ENCODE results near the gene DLX3. TPM values are rescaled to one million over a fixed set of nuclear protein-coding genes. Genes with fewer than 3 reads are reported as not detected.

The DLX3 gene
- total RNA-seq, 2 experiments from 2014 or later: not detected

- H3K36me3 Mint-ChIP-seq: peaks cover 1% of the 10 kb centered on the region
- no peaks in the 10 kb centered on the region for H3K4me1 Mint-ChIP-seq
- POLR2A ChIA-PET: no interaction called here
- H3K4me3 Mint-ChIP-seq: no peak overlapping the region
- peaks cover 17% of the 10 kb centered on the region for H3K9me3 Mint-ChIP-seq
- DNase-seq (no peak), ATAC-seq (ENCODE audit: low read depth) (no peak)
- peaks cover 31% of the 10 kb centered on the region for H3K27me3 Mint-ChIP-seq
- H3K27ac Mint-ChIP-seq: no peak overlapping the region
These were observed 20.1 kb upstream of the DLX3 start for GRCh38 chr17:50015146-50015545.

- ATAC-seq (ENCODE audit: low read depth) (no peak), DNase-seq (no peak)
- H3K4me3 Mint-ChIP-seq: no peak overlapping the region
- H3K27ac Mint-ChIP-seq: no peak overlapping the region
- peaks cover 1% of the 10 kb centered on the region for H3K36me3 Mint-ChIP-seq
- POLR2A ChIA-PET: no interaction called here
- peaks cover 35% of the 10 kb centered on the region for H3K27me3 Mint-ChIP-seq
- no peaks in the 10 kb centered on the region for H3K4me1 Mint-ChIP-seq
- H3K9me3 Mint-ChIP-seq: peaks cover 17% of the 10 kb centered on the region
These were observed 19.6 kb upstream of the DLX3 start for GRCh38 chr17:50014471-50015088.

- peaks cover 1% of the 10 kb centered on the region for H3K36me3 Mint-ChIP-seq
- POLR2A ChIA-PET: no interaction called here
- no peak overlapping the region for H3K27ac Mint-ChIP-seq
- DNase-seq: no peak
- H3K9me3 Mint-ChIP-seq: peaks cover 22% of the 10 kb centered on the region
- ATAC-seq (ENCODE audit: low read depth): no peak
- no peaks in the 10 kb centered on the region for H3K4me1 Mint-ChIP-seq
- H3K27me3 Mint-ChIP-seq: peaks cover 39% of the 10 kb centered on the region
- no peak overlapping the region for H3K4me3 Mint-ChIP-seq
These were observed 18.1 kb upstream of the DLX3 start for GRCh38 chr17:50013079-50013478.

- H3K4me3 Mint-ChIP-seq: no peak overlapping the region
- no peaks in the 10 kb centered on the region for H3K4me1 Mint-ChIP-seq
- ATAC-seq (ENCODE audit: low read depth): no peak
- H3K27ac Mint-ChIP-seq: no peak overlapping the region
- POLR2A ChIA-PET: no interaction called here
- peaks cover 48% of the 10 kb centered on the region for H3K27me3 Mint-ChIP-seq
- H3K9me3 Mint-ChIP-seq: peaks cover 14% of the 10 kb centered on the region
- H3K36me3 Mint-ChIP-seq: no peaks in the 10 kb centered on the region
- DNase-seq: no peak
These were observed 14.3 kb upstream of the DLX3 start for GRCh38 chr17:50009282-50009681.

GRCh38 chr17:50003911-50004310, 8.9 kb upstream of the DLX3 start:
- peaks cover 2% of the 10 kb centered on the region for H3K9me3 Mint-ChIP-seq
- no peak for ATAC-seq (ENCODE audit: low read depth)
- no peak for DNase-seq
- no peaks in the 10 kb centered on the region for H3K4me1 Mint-ChIP-seq
- H3K27me3 Mint-ChIP-seq: peaks cover 62% of the 10 kb centered on the region
- H3K27ac Mint-ChIP-seq: no peak overlapping the region
- POLR2A ChIA-PET: interaction anchor here (0.7 kb wide), 1 partner anchor 171 kb away, joined by 10 read pairs; no protein-coding TSS in a partner anchor
- H3K4me3 Mint-ChIP-seq: no peak overlapping the region
- H3K36me3 Mint-ChIP-seq: no peaks in the 10 kb centered on the region

DNA sequence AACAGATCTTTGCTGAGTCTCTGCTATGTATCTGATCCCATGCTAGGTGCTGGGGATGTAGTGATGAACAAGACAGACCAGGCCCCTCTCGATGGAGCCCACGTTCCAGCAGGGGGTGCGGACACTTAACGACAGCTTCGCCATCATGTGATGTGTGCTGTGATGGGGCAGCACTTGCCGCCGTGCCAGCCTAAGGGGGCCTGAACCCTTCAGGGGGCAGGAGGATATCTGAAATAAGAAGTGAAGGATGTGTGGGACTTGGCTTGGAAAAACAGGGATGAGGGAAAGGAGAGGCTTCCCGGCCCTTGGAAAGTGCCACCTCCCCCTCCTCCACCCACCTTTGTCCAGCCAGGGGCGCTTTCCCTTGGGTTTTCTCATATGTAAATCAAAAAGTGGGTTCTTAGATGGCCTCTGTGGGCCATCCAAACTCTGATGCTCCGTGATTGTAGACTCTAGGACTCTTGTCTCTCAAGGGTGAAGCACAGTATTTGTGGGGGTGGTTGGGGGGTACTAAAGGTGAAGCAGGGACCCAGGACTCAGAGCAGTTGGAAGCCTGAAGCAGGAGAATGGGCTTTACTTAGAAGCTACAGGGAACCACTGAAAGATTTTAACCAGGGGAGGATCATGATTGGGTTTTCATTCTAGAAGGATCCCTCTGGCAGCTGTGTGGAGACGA, 4.0 kb upstream of the DLX3 start:
- POLR2A ChIA-PET: interaction anchor here (1.2 to 2.7 kb wide), 2 partner anchors 119 to 137 kb away, joined by 3 to 8 read pairs; no protein-coding TSS in a partner anchor
- no peak overlapping the region for H3K27ac Mint-ChIP-seq
- no peak for DNase-seq
- H3K27me3 Mint-ChIP-seq: peaks cover 73% of the 10 kb centered on the region
- no peak for ATAC-seq (ENCODE audit: low read depth)
- peaks cover under 1% of the 10 kb centered on the region for H3K36me3 Mint-ChIP-seq
- H3K4me1 Mint-ChIP-seq: peaks cover 22% of the 10 kb centered on the region
- H3K4me3 Mint-ChIP-seq: no peak overlapping the region
- H3K9me3 Mint-ChIP-seq: no peaks in the 10 kb centered on the region

DNA sequence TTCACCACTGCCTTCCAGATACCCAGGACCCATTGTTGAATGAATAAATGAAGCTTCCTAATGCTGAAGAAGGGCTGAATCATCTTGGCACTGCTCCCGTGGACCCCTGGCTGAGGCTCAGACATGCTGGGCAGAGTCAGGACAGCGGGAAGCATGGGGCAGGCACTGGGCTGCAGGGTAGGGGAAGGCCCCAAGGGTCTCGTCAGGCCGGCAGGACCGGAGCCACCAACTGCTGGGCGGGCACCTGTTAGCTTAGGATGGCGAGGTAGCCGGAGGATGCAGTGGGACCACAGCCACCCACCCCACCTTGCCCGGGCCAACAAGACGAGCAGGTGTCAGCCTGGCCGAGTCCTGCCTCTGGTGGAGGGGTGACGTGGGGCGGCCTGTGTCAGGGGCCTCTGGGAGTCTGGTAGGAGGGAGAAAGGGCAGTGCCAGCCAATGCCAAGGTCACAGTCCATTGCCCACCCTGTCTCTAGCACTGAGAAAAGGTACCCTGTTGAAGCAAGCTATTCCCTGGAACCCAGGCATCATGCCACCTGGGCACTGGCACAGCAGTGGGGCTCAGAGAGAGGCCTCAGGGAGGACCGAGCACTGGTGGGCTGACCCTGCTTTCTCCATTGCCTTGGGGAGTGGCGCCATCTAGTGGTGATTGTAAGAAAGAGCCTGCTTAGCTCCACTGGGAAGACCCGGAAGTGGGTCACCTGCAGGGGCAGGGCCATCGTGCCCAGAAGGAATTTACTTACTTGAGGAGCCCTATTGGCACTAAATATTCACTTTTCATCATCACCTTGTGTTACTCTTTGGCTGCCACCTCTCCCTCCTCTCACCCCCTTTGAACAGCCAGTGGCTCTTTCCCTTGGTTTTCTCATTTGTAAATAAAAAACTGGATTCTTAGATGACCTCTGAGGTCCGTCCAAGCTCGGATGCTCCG, 3.0 kb upstream of the DLX3 start:
- Mint-ChIP-seq H3K36me3 (peaks cover 2% of the 10 kb centered on the region), H3K9me3 (no peaks in the 10 kb centered on the region), H3K27me3 (peaks cover 73% of the 10 kb centered on the region), H3K27ac (no peak overlapping the region), H3K4me1 (peaks cover 25% of the 10 kb centered on the region), H3K4me3 (peak overlapping the region; percentile 28)
- POLR2A ChIA-PET: interaction anchor here (0.6 to 2.7 kb wide), 3 partner anchors 118 to 589 kb away, joined by 3 to 8 read pairs (median 5); no protein-coding TSS in a partner anchor
- ATAC-seq (ENCODE audit: low read depth) (peak; percentile 78), DNase-seq (peak; percentile 80)

DNA sequence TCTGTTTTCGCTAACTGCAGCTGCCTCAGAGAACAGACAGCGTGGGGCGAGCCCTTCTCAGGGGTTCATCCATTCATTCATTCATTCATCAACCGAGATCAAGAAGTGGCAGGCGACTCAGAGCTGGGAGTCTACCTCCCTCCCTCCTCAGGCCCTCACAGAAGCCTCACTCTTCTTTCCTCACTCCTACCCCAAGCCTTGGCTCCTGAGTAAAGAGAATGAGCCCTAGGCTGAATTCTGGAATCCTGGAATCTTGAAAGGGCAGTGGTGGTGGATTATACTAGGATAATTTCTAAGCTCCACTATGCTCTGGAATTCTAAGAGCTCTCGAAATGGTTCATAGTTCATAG, 2.3 kb upstream of the DLX3 start:
- Mint-ChIP-seq H3K36me3 (peaks cover 3% of the 10 kb centered on the region), H3K4me1 (peaks cover 26% of the 10 kb centered on the region), H3K27me3 (peaks cover 75% of the 10 kb centered on the region), H3K4me3 (no peak overlapping the region), H3K9me3 (no peaks in the 10 kb centered on the region), H3K27ac (no peak overlapping the region)
- DNase-seq (no peak), ATAC-seq (ENCODE audit: low read depth) (no peak)
- POLR2A ChIA-PET: interaction anchor here (2.7 kb wide), 1 partner anchor 136 kb away, joined by 8 read pairs; no protein-coding TSS in a partner anchor

- H3K27ac Mint-ChIP-seq: no peak overlapping the region
These were observed 1.7 kb upstream of the DLX3 start for GRCh38 chr17:49996495-49997300.

GRCh38 chr17:49996121-49996494, 1.1 kb upstream of the DLX3 start:
- H3K27ac Mint-ChIP-seq: no peak overlapping the region
- DNase-seq: no peak
- ATAC-seq (ENCODE audit: low read depth): no peak
- POLR2A ChIA-PET: interaction anchor here (1.0 to 2.7 kb wide), 2 partner anchors 44 to 135 kb away, joined by 6 to 8 read pairs; no protein-coding TSS in a partner anchor
- peaks cover 74% of the 10 kb centered on the region for H3K27me3 Mint-ChIP-seq
- no peaks in the 10 kb centered on the region for H3K9me3 Mint-ChIP-seq
- H3K36me3 Mint-ChIP-seq: peaks cover 3% of the 10 kb centered on the region
- peaks cover 26% of the 10 kb centered on the region for H3K4me1 Mint-ChIP-seq
- H3K4me3 Mint-ChIP-seq: no peak overlapping the region

More at GRCh38 chr17:49996495-49997300, 1.7 kb upstream of the DLX3 start:
- ATAC-seq (ENCODE audit: low read depth) (no peak), DNase-seq (peak; percentile 82)
- POLR2A ChIA-PET: interaction anchor here (1.0 to 2.7 kb wide), 2 partner anchors 44 to 135 kb away, joined by 6 to 8 read pairs; no protein-coding TSS in a partner anchor
- H3K9me3 Mint-ChIP-seq: no peaks in the 10 kb centered on the region
- H3K27me3 Mint-ChIP-seq: peaks cover 74% of the 10 kb centered on the region
- peaks cover 3% of the 10 kb centered on the region for H3K36me3 Mint-ChIP-seq
- peak overlapping the region; percentile 33 for H3K4me3 Mint-ChIP-seq
- H3K4me1 Mint-ChIP-seq: peaks cover 26% of the 10 kb centered on the region

- ATAC-seq (ENCODE audit: low read depth): no peak
- peak overlapping the region; percentile 74 for H3K27ac Mint-ChIP-seq
- POLR2A ChIA-PET: interaction anchor here (0.8 to 1.4 kb wide), 2 partner anchors 30 to 42 kb away, joined by 3 to 4 read pairs; no protein-coding TSS in a partner anchor
These were observed 654 bp downstream of the DLX3 start for GRCh38 chr17:49994085-49995054.

More at GRCh38 chr17:49994085-49995054, 654 bp downstream of the DLX3 start:
- Mint-ChIP-seq H3K36me3 (peaks cover 3% of the 10 kb centered on the region), H3K9me3 (no peaks in the 10 kb centered on the region), H3K4me1 (peaks cover 27% of the 10 kb centered on the region), H3K4me3 (peak overlapping the region; percentile 90), H3K27me3 (peaks cover 70% of the 10 kb centered on the region)
- DNase-seq: peak; percentile 49

Data from activated naive CD8-positive, alpha-beta T cell treated with anti-CD3 and anti-CD28 coated beads, Interleukin-2, amount 10 ng/mL, durations not matched to agents 7 days and 5 days (primary cell).